Neural progenitor cell (in vitro differentiated cells): ENCODE results near the gene SIRPA.

ENCODE experiments used
- CTCF ChIP-seq: fragments of 200-600 bp; sonication (generic); IDR thresholded peaks from 2 replicates; pipeline ENCODE4 v1.5.1; 2017; ENCODE audit warnings: antibody characterized with exemption, mild to moderate bottlenecking
- EZH2 ChIP-seq: fragments of 200-600 bp; sonication (generic); IDR thresholded peaks from 2 replicates; pipeline ENCODE4 v1.6.1; 2017; ENCODE audit warnings: antibody characterized with exemption, mild to moderate bottlenecking, moderate library complexity

- TF ChIP-seq EZH2 (peak; percentile 32), CTCF (no peak)
Observed at GRCh38 chr20:1893721-1894470, 1.3 kb upstream of the SIRPA start.
